GM12872 (cell line): ENCODE measurements around the gene UBE2D3.

Experiments used
- CTCF ChIP-seq: IDR thresholded peaks from 3 replicates; pipeline ENCODE4 v1.5.1; 2011; ENCODE audit warnings: low read depth, mild to moderate bottlenecking, low read length, moderate library complexity; ENCODE audit not compliant: insufficient read depth

Gene UBE2D3

DNA sequence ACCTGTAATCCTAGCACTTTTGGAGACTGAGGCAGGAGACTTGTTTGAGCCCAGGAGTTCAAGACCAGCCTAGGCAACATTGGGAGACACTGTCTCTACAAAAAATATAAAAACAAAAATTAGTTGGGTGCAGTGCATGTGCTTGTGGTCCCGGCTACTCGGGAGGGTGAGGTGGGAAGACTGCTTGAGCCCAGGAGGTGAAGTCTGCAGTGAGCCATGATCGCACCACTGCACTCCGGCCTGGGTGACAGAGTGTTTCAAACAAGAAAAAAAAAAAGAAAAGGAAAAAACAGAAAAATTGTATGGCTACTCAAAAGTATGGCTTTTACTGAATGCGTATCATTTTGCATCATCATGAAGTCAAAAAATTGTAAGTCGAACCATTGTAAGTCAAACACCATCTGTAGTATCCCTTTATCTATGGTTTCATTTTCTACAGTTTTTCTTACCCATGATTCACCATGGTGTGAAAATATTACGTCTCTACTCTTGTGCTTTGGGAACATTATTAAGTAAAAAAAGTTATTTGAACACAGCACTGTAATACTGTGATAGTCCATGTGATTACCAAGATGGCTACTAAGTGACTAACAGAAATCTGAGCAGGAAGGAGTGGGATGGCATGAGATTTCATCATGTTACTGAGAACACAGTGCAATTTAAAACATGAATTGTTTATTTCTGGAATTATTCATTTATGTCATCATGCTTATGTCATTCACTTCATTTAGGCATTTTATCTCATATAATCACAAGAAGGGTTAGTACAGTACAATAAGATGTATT lies 40.1 kb downstream of the UBE2D3 start:
- no peak for TF ChIP-seq CTCF

GRCh38 chr4:102786279-102786678 lies 41.1 kb downstream of the UBE2D3 start:
- no peak for TF ChIP-seq CTCF

- TF ChIP-seq CTCF = no peak
These were observed 44.3 kb downstream of the UBE2D3 start for GRCh38 chr4:102783006-102783405.

DNA sequence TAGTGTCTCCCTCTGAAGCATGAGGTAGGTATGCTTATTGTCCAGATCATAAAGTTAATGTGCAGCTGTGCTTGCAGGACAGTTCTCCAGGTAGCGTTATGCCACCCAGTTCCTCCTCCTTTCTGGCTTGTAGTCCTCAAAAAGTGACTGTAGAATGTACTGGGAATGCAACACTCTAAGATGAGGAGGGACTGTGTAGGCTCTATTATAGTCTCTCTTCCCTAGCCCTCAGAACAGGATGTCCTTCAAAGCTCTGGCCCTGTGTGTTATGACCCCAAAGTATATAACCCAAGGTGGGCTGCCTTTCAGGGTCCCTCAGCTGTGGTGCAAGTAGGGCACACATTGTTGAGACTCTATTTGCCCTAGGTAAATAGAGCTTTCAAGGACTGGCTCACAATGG lies 45.8 kb downstream of the UBE2D3 start:
- no peak for TF ChIP-seq CTCF

DNA sequence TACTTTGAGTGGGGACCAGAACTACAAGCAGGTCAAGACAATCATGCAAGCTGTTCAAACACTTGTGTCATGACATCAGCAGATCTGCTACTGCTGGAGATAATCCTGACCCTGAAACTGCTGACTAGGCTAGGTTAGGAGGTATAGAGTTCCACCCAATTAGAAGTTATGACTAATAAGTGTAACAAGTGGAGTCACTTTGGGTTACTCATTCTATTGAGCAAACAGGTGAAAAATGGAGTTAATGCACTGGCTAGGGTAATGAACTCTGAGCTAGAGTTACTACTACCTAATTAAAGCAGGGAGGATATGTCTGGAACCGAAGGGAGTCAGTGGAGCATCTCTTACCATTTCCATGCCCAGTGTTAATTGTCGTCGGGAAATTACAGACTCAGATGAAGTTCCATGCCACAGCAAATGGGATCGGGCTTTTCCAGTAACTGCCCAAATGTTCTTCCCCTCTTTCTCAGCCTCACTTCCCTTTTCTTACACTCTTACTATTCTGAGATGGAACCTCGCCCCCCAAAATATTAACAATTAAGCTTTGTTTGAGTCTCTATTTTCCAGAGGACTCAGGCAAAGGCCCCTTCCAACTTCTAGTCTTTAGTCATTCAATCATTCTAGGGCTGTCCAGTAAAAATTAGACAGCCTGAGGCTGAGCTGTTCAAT lies 46.7 kb downstream of the UBE2D3 start:
- TF ChIP-seq CTCF = no peak

DNA sequence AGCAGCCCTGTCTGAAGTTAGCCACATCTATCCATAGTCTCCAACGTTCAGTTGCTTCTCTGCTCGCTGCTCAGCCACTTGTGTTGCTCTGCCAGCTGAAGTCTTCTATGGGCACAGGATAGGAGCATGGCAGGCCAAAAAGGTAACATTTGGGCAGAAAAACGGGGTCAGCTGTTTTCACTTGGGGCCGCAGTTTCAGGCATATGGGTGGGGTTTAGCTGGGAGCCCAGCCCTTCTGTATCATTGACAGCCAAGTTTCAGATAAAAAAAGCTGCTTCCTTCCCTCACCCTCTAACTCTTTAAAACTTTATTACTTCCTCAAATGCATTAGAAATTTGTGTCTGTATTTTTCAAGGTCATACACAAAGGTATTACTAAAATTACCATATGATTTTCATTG lies 48.1 kb downstream of the UBE2D3 start:
- TF ChIP-seq CTCF = no peak

GRCh38 chr4:102778720-102779119 lies 48.6 kb downstream of the UBE2D3 start:
- no peak for TF ChIP-seq CTCF
